Measurements from ENCODE around the gene PCBP3. TPM values are rescaled to one million over a fixed set of nuclear protein-coding genes. Genes with fewer than 3 reads are reported as not detected.

The PCBP3 gene
- total RNA-seq, 6 experiments from 2014 or later = 0.37 to 1.5 (median 0.69) TPM

GRCh38 chr21:45941338-45941710, 297.8 kb downstream of the PCBP3 start:
- intact Hi-C loops (cut with DNase I) = no loop called here
- no peaks in the 10 kb centered on the region for H3K27me3 ChIP-seq
- 83% methylated on average over 1 of the region's 14 CpGs for WGBS (ENCODE audit: insufficient coverage, low coverage, low lambda C conversion rate, missing lambda C conversion rate)
- no peak for ATAC-seq
- no peaks in the 10 kb centered on the region for H3K4me1 ChIP-seq
- H3K4me3 ChIP-seq = no peak overlapping the region
- no peak overlapping the region for H3K27ac ChIP-seq
- H3K36me3 ChIP-seq = no peaks in the 10 kb centered on the region
- no peak for DNase-seq
- H3K9me3 ChIP-seq = no peaks in the 10 kb centered on the region
- TF ChIP-seq CTCF (IDR thresholded peaks at IDR 0.05) = no peak
- no peak for TF ChIP-seq POLR2A (IDR thresholded peaks at IDR 0.05)

GRCh38 chr21:45941717-45942546, 298.4 kb downstream of the PCBP3 start:
- H3K27ac ChIP-seq = no peak overlapping the region
- H3K36me3 ChIP-seq = no peaks in the 10 kb centered on the region
- H3K27me3 ChIP-seq = no peaks in the 10 kb centered on the region
- no peak overlapping the region for H3K4me3 ChIP-seq
- WGBS (ENCODE audit: insufficient coverage, low coverage, low lambda C conversion rate, missing lambda C conversion rate) = 80% methylated on average over 23 of the region's 32 CpGs
- TF ChIP-seq CTCF (IDR thresholded peaks at IDR 0.05) (no peak), POLR2A (IDR thresholded peaks at IDR 0.05) (no peak)
- intact Hi-C loops (cut with DNase I) = no loop called here
- ATAC-seq (no peak), DNase-seq (no peak)
- H3K9me3 ChIP-seq = no peaks in the 10 kb centered on the region
- H3K4me1 ChIP-seq = no peaks in the 10 kb centered on the region

GRCh38 chr21:45942755-45943629, 299.5 kb downstream of the PCBP3 start:
- Histone ChIP-seq H3K27ac (no peak overlapping the region), H3K36me3 (no peaks in the 10 kb centered on the region), H3K9me3 (no peaks in the 10 kb centered on the region), H3K27me3 (no peaks in the 10 kb centered on the region), H3K4me3 (no peak overlapping the region), H3K4me1 (no peaks in the 10 kb centered on the region)
- 75% methylated on average over 5 of the region's 20 CpGs for WGBS (ENCODE audit: insufficient coverage, low coverage, low lambda C conversion rate, missing lambda C conversion rate)
- ATAC-seq (no peak), DNase-seq (no peak)
- no peak for TF ChIP-seq POLR2A (IDR thresholded peaks at IDR 0.05)
- no peak for TF ChIP-seq CTCF (IDR thresholded peaks at IDR 0.05)
- intact Hi-C loops (cut with DNase I) = no loop called here

GRCh38 chr21:45943630-45944540, 300.4 kb downstream of the PCBP3 start:
- H3K9me3 ChIP-seq = no peaks in the 10 kb centered on the region
- ATAC-seq = no peak
- no peak overlapping the region for H3K4me3 ChIP-seq
- no peaks in the 10 kb centered on the region for H3K27me3 ChIP-seq
- DNase-seq = no peak
- TF ChIP-seq CTCF (IDR thresholded peaks at IDR 0.05) (no peak), POLR2A (IDR thresholded peaks at IDR 0.05) (no peak)
- H3K36me3 ChIP-seq = no peaks in the 10 kb centered on the region
- WGBS (ENCODE audit: insufficient coverage, low coverage, low lambda C conversion rate, missing lambda C conversion rate) = 84% methylated on average over 3 of the region's 8 CpGs
- intact Hi-C loops (cut with DNase I) = no loop called here
- no peaks in the 10 kb centered on the region for H3K4me1 ChIP-seq
- H3K27ac ChIP-seq = no peak overlapping the region

Measured in right lobe of liver (tissue), 6 donors.